ENCODE measurements around the gene TGFBR3. TPM values are rescaled to one million over a fixed set of nuclear protein-coding genes. Genes with fewer than 3 reads are reported as not detected.

Gene TGFBR3
- total and polyA plus RNA-seq, 10 donors = 5.2 to 254 (median 166) TPM

GRCh38 chr1:91776068-91776794 is 109.7 kb downstream of the TGFBR3 start:
- Histone ChIP-seq H3K4me3 (no peak overlapping the region), H3K4me1 (peaks cover 0 to 35% (median 6%) of the 10 kb centered on the region in 6 donors), H3K27ac (peak overlapping the region in 1 of 8 donors; percentile 46), H3K9me3 (no peaks in the 10 kb centered on the region), H3K36me3 (peaks cover 0 to 12% (median 0%) of the 10 kb centered on the region in 6 donors), H3K27me3 (replicated peaks in 1 of 7) (no peaks in the 10 kb centered on the region)
- intact Hi-C loops (cut with DNase I; ENCODE audit: low total_unique reads) = no loop called here
- TF ChIP-seq POLR2AphosphoS5 (IDR thresholded peaks at IDR 0.05) (no peak), POLR2A (IDR thresholded peaks at IDR 0.05) (no peak), CTCF (IDR thresholded peaks at IDR 0.05 in 8 of 11, conservative IDR thresholded peaks at IDR 0.05 in 3 of 11) (no peak)
- no peak for DNase-seq
- 46 to 92% (median 59%) methylated on average over 3 of the region's 3 CpGs for WGBS, 5 donors

- 89 to 97% (median 92%) methylated on average over 6 of the region's 6 CpGs for WGBS, 5 donors
Observed at GRCh38 chr1:91775227-91775626, 110.7 kb downstream of the TGFBR3 start.

GRCh38 chr1:91774520-91775203 is 111.3 kb downstream of the TGFBR3 start:
- Histone ChIP-seq H3K4me3 (no peak overlapping the region), H3K4me1 (peaks cover 0 to 24% (median 3%) of the 10 kb centered on the region in 6 donors), H3K27me3 (replicated peaks in 1 of 7) (no peaks in the 10 kb centered on the region), H3K36me3 (peaks cover 0 to 12% (median 0%) of the 10 kb centered on the region in 6 donors), H3K27ac (peak overlapping the region in 1 of 8 donors; percentile 27), H3K9me3 (no peaks in the 10 kb centered on the region)
- no peak for DNase-seq
- 82 to 92% (median 88%) methylated on average over 7 of the region's 7 CpGs for WGBS, 5 donors
- TF ChIP-seq POLR2A (IDR thresholded peaks at IDR 0.05) (no peak), CTCF (IDR thresholded peaks at IDR 0.05 in 8 of 11, conservative IDR thresholded peaks at IDR 0.05 in 3 of 11) (no peak), POLR2AphosphoS5 (IDR thresholded peaks at IDR 0.05) (no peak)
- intact Hi-C loops (cut with DNase I; ENCODE audit: low total_unique reads) = no loop called here

More at GRCh38 chr1:91775227-91775626, 110.7 kb downstream of the TGFBR3 start:
- H3K27me3 ChIP-seq (replicated peaks in 1 of 7) = no peaks in the 10 kb centered on the region
- H3K4me1 ChIP-seq = peaks cover 0 to 27% (median 4%) of the 10 kb centered on the region in 6 donors
- peaks cover 0 to 12% (median 0%) of the 10 kb centered on the region in 6 donors for H3K36me3 ChIP-seq
- intact Hi-C loops (cut with DNase I; ENCODE audit: low total_unique reads) = no loop called here
- no peak for TF ChIP-seq CTCF (IDR thresholded peaks at IDR 0.05 in 8 of 11, conservative IDR thresholded peaks at IDR 0.05 in 3 of 11)
- no peak for TF ChIP-seq POLR2A (IDR thresholded peaks at IDR 0.05)
- TF ChIP-seq POLR2AphosphoS5 (IDR thresholded peaks at IDR 0.05) = peak in 1 of 3 donors; percentile 20
- DNase-seq = no peak
- peak overlapping the region in 1 of 8 donors; percentile 27 for H3K27ac ChIP-seq
- H3K9me3 ChIP-seq = no peaks in the 10 kb centered on the region
- no peak overlapping the region for H3K4me3 ChIP-seq

- no peak overlapping the region for H3K27ac ChIP-seq
- peaks cover 0 to 22% (median 0%) of the 10 kb centered on the region in 6 donors for H3K4me1 ChIP-seq
- intact Hi-C loops (cut with DNase I; ENCODE audit: low total_unique reads) = no loop called here
- H3K9me3 ChIP-seq = no peaks in the 10 kb centered on the region
- H3K36me3 ChIP-seq = peaks cover 0 to 9% (median 0%) of the 10 kb centered on the region in 6 donors
- TF ChIP-seq POLR2AphosphoS5 (IDR thresholded peaks at IDR 0.05) = no peak
- no peak for TF ChIP-seq POLR2A (IDR thresholded peaks at IDR 0.05)
- TF ChIP-seq CTCF (IDR thresholded peaks at IDR 0.05 in 8 of 11, conservative IDR thresholded peaks at IDR 0.05 in 3 of 11) = no peak
- WGBS, 5 donors = 76 to 90% (median 82%) methylated on average over 2 of the region's 2 CpGs
- no peak overlapping the region for H3K4me3 ChIP-seq
- DNase-seq = no peak
- no peaks in the 10 kb centered on the region for H3K27me3 ChIP-seq (replicated peaks in 1 of 7)
Observed at GRCh38 chr1:91771717-91772116, 114.2 kb downstream of the TGFBR3 start.
